GM12878 (cell line): Measurements from ENCODE around the gene MIA3. TPM values are rescaled to one million over a fixed set of nuclear protein-coding genes. Genes with fewer than 3 reads are reported as not detected.

ENCODE experiments used
- ATAC-seq: fragments of 200-7000 bp; cut with Tn5 transposase; 3 replicates; pipeline ENCODE4 v1.9.1; 2020; ENCODE audit warnings: mild to moderate bottlenecking, moderate library complexity
- BruUV-seq: library from RNA; stranded (reverse); fragments of 400-500 nt; replicated peaks from 2 replicates; lab custom pipeline; 2021; lab: Mats Ljungman, UMichigan
- CTCF ChIA-PET: fragments of 300-600 bp; sonication (Branson Sonifier 250); formaldehyde crosslinking; extraction: SDS; loops from one replicate; lab custom pipeline; 2021; ENCODE audit warnings: inconsistent platforms; lab: Yijun Ruan, JAX
- POLR2A ChIA-PET: fragments of 350-600 bp; formaldehyde crosslinking; extraction: SDS; loops from one replicate; lab custom pipeline; 2021; ENCODE audit warnings: inconsistent platforms; lab: Charles Lee
- RAD21 ChIA-PET: fragments of 300-600 bp; sonication (Branson Sonifier 250); formaldehyde crosslinking; loops from one replicate; lab custom pipeline; 2023; ENCODE audit warnings: antibody characterized with exemption; ENCODE audit not compliant: unreplicated experiment; lab: Charles Lee
- SMC1A ChIA-PET: fragments of 300-600 bp; sonication (Branson Sonifier 250); formaldehyde crosslinking; loops from one replicate; lab custom pipeline; 2023; ENCODE audit not compliant: unreplicated experiment, uncharacterized antibody; lab: Charles Lee
- DNase-seq: peaks from one replicate; pipeline ENCODE4 v3.0.0-alpha.2; 2011; ENCODE audit warnings: low read depth, low spot score
- FAIRE-seq: peaks from 3 replicates; lab custom pipeline; 2011; peaks lifted over from hg19 to GRCh38; lab: Jason Lieb, UNC
- H2AFZ ChIP-seq: 2 replicates; pipeline ENCODE4 v1.6.0; 2011; ENCODE audit warnings: low read depth, low read length, control low read depth; ENCODE audit not compliant: control insufficient read depth
- H3K27ac ChIP-seq: 2 replicates; pipeline ENCODE4 v1.5.1; 2011; ENCODE audit warnings: control low read depth; ENCODE audit not compliant: control insufficient read depth, insufficient read depth
- H3K27me3 ChIP-seq, 2 experiments: replicated peaks in 1 of 2; 2 replicates each; pipeline versions ENCODE4 v1.6.0 to v1.6.1; 2011; ENCODE audit warnings: low read length in 1 of 2; ENCODE audit not compliant: control insufficient read depth in 2 of 2, insufficient read depth in 2 of 2
- H3K36me3 ChIP-seq, 2 experiments: 2 replicates each; pipeline ENCODE4 v1.5.1; 2011; ENCODE audit warnings: low read length in 1 of 2; ENCODE audit not compliant: control insufficient read depth in 2 of 2, insufficient read depth in 2 of 2
- H3K4me1 ChIP-seq: 2 replicates; pipeline ENCODE4 v1.6.1; 2011; ENCODE audit warnings: mild to moderate bottlenecking, low read length, moderate library complexity, mixed read lengths; ENCODE audit not compliant: control insufficient read depth, insufficient read depth
- H3K4me2 ChIP-seq: 2 replicates; pipeline ENCODE4 v1.6.0; 2011; ENCODE audit warnings: control low read depth; ENCODE audit not compliant: control insufficient read depth, insufficient read depth
- H3K4me3 ChIP-seq: fragments of 200-600 bp; sonication (generic); 2 replicates; pipeline ENCODE4 v1.5.1; 2016
- H3K79me2 ChIP-seq: 2 replicates; pipeline ENCODE4 v1.6.0; 2011; ENCODE audit warnings: low read length; ENCODE audit not compliant: control insufficient read depth, insufficient read depth
- H3K9ac ChIP-seq: 2 replicates; pipeline ENCODE4 v1.8.0; 2011; ENCODE audit warnings: low read length, control low read depth, mixed read lengths; ENCODE audit not compliant: control insufficient read depth, insufficient read depth
- H3K9me3 ChIP-seq: replicated peaks from 3 replicates; pipeline ENCODE4 v1.5.1; 2011; ENCODE audit warnings: mild to moderate bottlenecking, low read length; ENCODE audit not compliant: control insufficient read depth, insufficient read depth
- H4K20me1 ChIP-seq: 2 replicates; pipeline ENCODE4 v1.6.0; 2011; ENCODE audit not compliant: control insufficient read depth, insufficient read depth
- SREBF2 ChIP-seq: IDR thresholded peaks from 2 replicates; pipeline ENCODE4 v1.6.1; 2012; ENCODE audit warnings: mild to moderate bottlenecking, low read length
- WGBS: methylation state at CpG from one replicate; pipeline ENCODE4 v1.1.6; 2016; ENCODE audit warnings: low lambda C conversion rate; ENCODE audit not compliant: insufficient replicate concordance, insufficient coverage; ENCODE audit errors: missing lambda C conversion rate; 5-methylcytosine and 5-hydroxymethylcytosine counted together
- in situ Hi-C: fragments of 300-500 bp; cut with MboI; formaldehyde crosslinking; loops from 9 replicates; pipeline ENCODE4 v1.14.3; 2018; ENCODE audit warnings: mixed read lengths
- intact Hi-C: fragments of 100-400 bp; cut with micrococcal nuclease; formaldehyde crosslinking; loops from one replicate; pipeline ENCODE4 v1.14.2; 2022; ENCODE audit not compliant: unreplicated experiment
- polyA plus RNA-seq, 11 experiments: library from polyadenylated mRNA; depleted of rRNA in 4 of 11; unstranded in 6 of 11; stranded (reverse) in 5 of 11; fragments of >200 nt; fragmentation: Nextera tagmentation in 4 of 11; fragmentation: Illumina TruSeq in 1 of 11; extraction: Ambion mirVana in 4 of 11; extraction: Trizol in 1 of 11; gene quantifications; 1 replicate in 1 of 11; 2 replicates in 10 of 11; pipeline versions ENCODE4 v1.2.1 to v1.2.3, GENCODE V29; 2011 to 2016; ENCODE audit warnings: inconsistent platforms in 2 of 11, missing spikeins in 2 of 11, low read depth in 1 of 11
- total RNA-seq, 4 experiments: library from RNA; depleted of rRNA in 3 of 4; stranded (reverse); fragments of >200 nt in 3 of 4; fragmentation: Illumina TruSeq in 1 of 4; extraction: Trizol in 1 of 4; gene quantifications; 2 replicates each; pipeline versions ENCODE4 v1.2.1 to v1.2.3, GENCODE V29; 2013 to 2021
- TF ChIP-seq, protein P1 (sequence below): IDR thresholded peaks from 2 replicates; pipeline ENCODE4 v1.6.1; 2012; ENCODE audit warnings: mild to moderate bottlenecking, low read depth, low read length
- TF ChIP-seq, protein P2 (sequence below): fragments of 150-350 bp; IDR thresholded peaks from 2 replicates; pipeline ENCODE4 v1.6.1; 2014; ENCODE audit warnings: mild to moderate bottlenecking, low read depth, low read length
- TF ChIP-seq, protein P3 (sequence below): fragments of 450-650 bp; formaldehyde crosslinking; IDR thresholded peaks from 2 replicates; pipeline ENCODE4 v1.4.0; 2022; ENCODE audit warnings: mild to moderate bottlenecking, moderate library complexity

The MIA3 gene
- total and polyA plus RNA-seq, 10 of the 15 experiments (the other 5 are each of a cell fraction or from before 2014, with no cell fraction given), result 12.9 to 50.8 (median 30.3) TPM

GRCh38 chr1:222691016-222691415, 73.1 kb downstream of the MIA3 start:
- Histone ChIP-seq H3K27ac (no peak overlapping the region), H3K4me1 (no peaks in the 10 kb centered on the region), H2AFZ (no peak overlapping the region), H3K4me3 (no peak overlapping the region), H3K36me3 (no peaks in the 10 kb centered on the region; a peak in 2 of 4 replicates), H3K9ac (no peak overlapping the region), H3K79me2 (no peaks in the 10 kb centered on the region), H3K9me3 (no peaks in the 10 kb centered on the region), H3K27me3 (no peaks in the 10 kb centered on the region), H4K20me1 (no peaks in the 10 kb centered on the region), H3K4me2 (no peak overlapping the region)
- FAIRE-seq, result no peak
- intact Hi-C loops (no loop called here), in situ Hi-C loops (no loop called here)
- ChIA-PET POLR2A (no interaction called here), CTCF (no interaction called here), RAD21 (no interaction called here), SMC1A (interaction anchor here (1.0 kb wide), 1 partner anchor 11 kb away, joined by 6 read pairs; no protein-coding TSS in a partner anchor)
- WGBS, result 100% methylated on average over 1 of the region's 1 CpG
- no peak for DNase-seq
- no peak for ATAC-seq
- BruUV-seq, result no TSS peak
- TF ChIP-seq SREBF2, result no peak
- TF ChIP-seq, protein P1, sequence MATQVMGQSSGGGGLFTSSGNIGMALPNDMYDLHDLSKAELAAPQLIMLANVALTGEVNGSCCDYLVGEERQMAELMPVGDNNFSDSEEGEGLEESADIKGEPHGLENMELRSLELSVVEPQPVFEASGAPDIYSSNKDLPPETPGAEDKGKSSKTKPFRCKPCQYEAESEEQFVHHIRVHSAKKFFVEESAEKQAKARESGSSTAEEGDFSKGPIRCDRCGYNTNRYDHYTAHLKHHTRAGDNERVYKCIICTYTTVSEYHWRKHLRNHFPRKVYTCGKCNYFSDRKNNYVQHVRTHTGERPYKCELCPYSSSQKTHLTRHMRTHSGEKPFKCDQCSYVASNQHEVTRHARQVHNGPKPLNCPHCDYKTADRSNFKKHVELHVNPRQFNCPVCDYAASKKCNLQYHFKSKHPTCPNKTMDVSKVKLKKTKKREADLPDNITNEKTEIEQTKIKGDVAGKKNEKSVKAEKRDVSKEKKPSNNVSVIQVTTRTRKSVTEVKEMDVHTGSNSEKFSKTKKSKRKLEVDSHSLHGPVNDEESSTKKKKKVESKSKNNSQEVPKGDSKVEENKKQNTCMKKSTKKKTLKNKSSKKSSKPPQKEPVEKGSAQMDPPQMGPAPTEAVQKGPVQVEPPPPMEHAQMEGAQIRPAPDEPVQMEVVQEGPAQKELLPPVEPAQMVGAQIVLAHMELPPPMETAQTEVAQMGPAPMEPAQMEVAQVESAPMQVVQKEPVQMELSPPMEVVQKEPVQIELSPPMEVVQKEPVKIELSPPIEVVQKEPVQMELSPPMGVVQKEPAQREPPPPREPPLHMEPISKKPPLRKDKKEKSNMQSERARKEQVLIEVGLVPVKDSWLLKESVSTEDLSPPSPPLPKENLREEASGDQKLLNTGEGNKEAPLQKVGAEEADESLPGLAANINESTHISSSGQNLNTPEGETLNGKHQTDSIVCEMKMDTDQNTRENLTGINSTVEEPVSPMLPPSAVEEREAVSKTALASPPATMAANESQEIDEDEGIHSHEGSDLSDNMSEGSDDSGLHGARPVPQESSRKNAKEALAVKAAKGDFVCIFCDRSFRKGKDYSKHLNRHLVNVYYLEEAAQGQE, result no peak
- TF ChIP-seq, protein P2, sequence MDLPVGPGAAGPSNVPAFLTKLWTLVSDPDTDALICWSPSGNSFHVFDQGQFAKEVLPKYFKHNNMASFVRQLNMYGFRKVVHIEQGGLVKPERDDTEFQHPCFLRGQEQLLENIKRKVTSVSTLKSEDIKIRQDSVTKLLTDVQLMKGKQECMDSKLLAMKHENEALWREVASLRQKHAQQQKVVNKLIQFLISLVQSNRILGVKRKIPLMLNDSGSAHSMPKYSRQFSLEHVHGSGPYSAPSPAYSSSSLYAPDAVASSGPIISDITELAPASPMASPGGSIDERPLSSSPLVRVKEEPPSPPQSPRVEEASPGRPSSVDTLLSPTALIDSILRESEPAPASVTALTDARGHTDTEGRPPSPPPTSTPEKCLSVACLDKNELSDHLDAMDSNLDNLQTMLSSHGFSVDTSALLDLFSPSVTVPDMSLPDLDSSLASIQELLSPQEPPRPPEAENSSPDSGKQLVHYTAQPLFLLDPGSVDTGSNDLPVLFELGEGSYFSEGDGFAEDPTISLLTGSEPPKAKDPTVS, result no peak
- TF ChIP-seq, protein P3, sequence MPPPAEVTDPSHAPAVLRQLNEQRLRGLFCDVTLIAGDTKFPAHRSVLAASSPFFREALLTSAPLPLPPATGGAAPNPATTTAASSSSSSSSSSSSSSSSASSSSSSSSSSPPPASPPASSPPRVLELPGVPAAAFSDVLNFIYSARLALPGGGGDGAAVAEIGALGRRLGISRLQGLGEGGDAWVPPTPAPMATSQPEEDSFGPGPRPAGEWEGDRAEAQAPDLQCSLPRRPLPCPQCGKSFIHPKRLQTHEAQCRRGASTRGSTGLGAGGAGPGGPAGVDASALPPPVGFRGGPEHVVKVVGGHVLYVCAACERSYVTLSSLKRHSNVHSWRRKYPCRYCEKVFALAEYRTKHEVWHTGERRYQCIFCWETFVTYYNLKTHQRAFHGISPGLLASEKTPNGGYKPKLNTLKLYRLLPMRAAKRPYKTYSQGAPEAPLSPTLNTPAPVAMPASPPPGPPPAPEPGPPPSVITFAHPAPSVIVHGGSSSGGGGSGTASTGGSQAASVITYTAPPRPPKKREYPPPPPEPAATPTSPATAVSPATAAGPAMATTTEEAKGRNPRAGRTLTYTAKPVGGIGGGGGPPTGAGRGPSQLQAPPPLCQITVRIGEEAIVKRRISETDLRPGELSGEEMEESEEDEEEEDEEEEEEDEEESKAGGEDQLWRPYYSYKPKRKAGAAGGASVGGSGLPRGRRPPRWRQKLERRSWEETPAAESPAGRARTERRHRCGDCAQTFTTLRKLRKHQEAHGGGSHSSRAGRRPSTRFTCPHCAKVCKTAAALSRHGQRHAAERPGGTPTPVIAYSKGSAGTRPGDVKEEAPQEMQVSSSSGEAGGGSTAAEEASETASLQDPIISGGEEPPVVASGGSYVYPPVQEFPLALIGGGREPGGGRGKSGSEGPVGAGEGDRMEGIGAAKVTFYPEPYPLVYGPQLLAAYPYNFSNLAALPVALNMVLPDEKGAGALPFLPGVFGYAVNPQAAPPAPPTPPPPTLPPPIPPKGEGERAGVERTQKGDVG (CRISPR knock-in tag), result no peak
